Keratinocyte (primary cell): ENCODE data around the gene NRDE2. TPM values are rescaled to one million over a fixed set of nuclear protein-coding genes. Genes with fewer than 3 reads are reported as not detected.

Experiments
- DNase-seq: peaks from one replicate; pipeline ENCODE4 v3.0.0-alpha.2; 2011; ENCODE audit warnings: low read depth, missing footprints, low spot score
- FAIRE-seq: peaks from 2 replicates; lab custom pipeline; 2011; peaks lifted over from hg19 to GRCh38; lab: Jason Lieb, UNC
- H2AFZ ChIP-seq: 2 replicates; pipeline ENCODE4 v1.6.0; 2012; ENCODE audit warnings: low read length, control low read depth, inconsistent platforms; ENCODE audit not compliant: control insufficient read depth
- H3K27ac ChIP-seq: 2 replicates; pipeline ENCODE4 v1.5.1; 2011; ENCODE audit warnings: low read length; ENCODE audit not compliant: control insufficient read depth, insufficient read depth
- H3K27me3 ChIP-seq: 3 replicates; pipeline ENCODE4 v1.6.0; 2011; ENCODE audit warnings: low read length; ENCODE audit not compliant: control insufficient read depth, insufficient read depth; ENCODE audit errors: extremely low read depth
- H3K36me3 ChIP-seq, 2 experiments: 2 replicates in 1 of 2; 3 replicates in 1 of 2; pipeline ENCODE4 v1.5.1; 2011; ENCODE audit warnings: low read length in 2 of 2, mild to moderate bottlenecking in 1 of 2; ENCODE audit not compliant: control insufficient read depth in 2 of 2, insufficient read depth in 2 of 2; ENCODE audit errors: extremely low read depth in 1 of 2
- H3K4me1 ChIP-seq: 3 replicates; pipeline ENCODE4 v1.5.1; 2011; ENCODE audit warnings: low read length; ENCODE audit not compliant: control insufficient read depth, insufficient read depth; ENCODE audit errors: extremely low read depth
- H3K4me2 ChIP-seq: 3 replicates; pipeline ENCODE4 v1.6.0; 2011; ENCODE audit warnings: low read depth, low read length; ENCODE audit not compliant: control insufficient read depth, insufficient read depth; ENCODE audit errors: extremely low read depth
- H3K4me3 ChIP-seq, 3 experiments: fragments of 200-600 bp in 1 of 3; sonication (generic) in 1 of 3; 2 replicates in 2 of 3; 3 replicates in 1 of 3; pipeline ENCODE4 v1.5.1; 2011 to 2016; ENCODE audit warnings: low read length in 3 of 3, mild to moderate bottlenecking in 3 of 3, control low read depth in 2 of 3, inconsistent platforms in 1 of 3, low read depth in 1 of 3, mixed read lengths in 1 of 3, mixed run types in 1 of 3, moderate library complexity in 1 of 3; ENCODE audit not compliant: control insufficient read depth in 2 of 3, insufficient read depth in 2 of 3; ENCODE audit errors: extremely low read depth in 1 of 3
- H3K79me2 ChIP-seq: 2 replicates; pipeline ENCODE4 v1.6.0; 2012; ENCODE audit warnings: low read length; ENCODE audit not compliant: control insufficient read depth, insufficient read depth
- H3K9ac ChIP-seq: 3 replicates; pipeline ENCODE4 v1.6.0; 2011; ENCODE audit warnings: low read length; ENCODE audit not compliant: control insufficient read depth, insufficient read depth; ENCODE audit errors: extremely low read depth
- H3K9me1 ChIP-seq: 3 replicates; pipeline ENCODE4 v1.6.0; 2011; ENCODE audit warnings: low read length; ENCODE audit not compliant: control insufficient read depth, insufficient read depth; ENCODE audit errors: extremely low read depth
- H3K9me3 ChIP-seq: 2 replicates; pipeline ENCODE4 v1.5.1; 2012; ENCODE audit warnings: low read depth, low read length; ENCODE audit not compliant: control insufficient read depth
- H4K20me1 ChIP-seq: 3 replicates; pipeline ENCODE4 v1.6.0; 2011; ENCODE audit warnings: low read length; ENCODE audit not compliant: control insufficient read depth, insufficient read depth; ENCODE audit errors: extremely low read depth
- EZH2 ChIP-seq: IDR thresholded peaks from one replicate; pipeline ENCODE4 v1.6.1; 2012; ENCODE audit warnings: inconsistent platforms, mild to moderate bottlenecking, low read length, moderate library complexity
- dilution Hi-C: fragments of 300-500 bp; cut with MboI; formaldehyde crosslinking; loops from one replicate; pipeline ENCODE4 v1.7.0; 2020; ENCODE audit warnings: low sequenced_read_pairs; ENCODE audit not compliant: extremely low pct_ligation_motif_present
- polyA plus RNA-seq, 5 experiments: library from polyadenylated mRNA; depleted of rRNA in 3 of 5; stranded (reverse) in 3 of 5; stranded (forward) in 1 of 5; unstranded in 1 of 5; fragments of >200 nt; gene quantifications; 1 replicate in 1 of 5; 2 replicates in 3 of 5; 3 replicates in 1 of 5; pipeline versions ENCODE4 v1.2.1 to v1.2.3, GENCODE V29; 2011 to 2012; ENCODE audit warnings: missing spikeins in 2 of 5, low read depth in 1 of 5, low replicate concordance in 1 of 5
- TF ChIP-seq, protein P1 (sequence below), 3 experiments: IDR thresholded peaks in 1 of 3; conservative IDR thresholded peaks in 1 of 3; optimal IDR thresholded peaks in 1 of 3; 2 replicates in 2 of 3; 3 replicates in 1 of 3; pipeline versions ENCODE3 to v1.5.1; 2011; ENCODE audit warnings: low read length in 3 of 3, mild to moderate bottlenecking in 3 of 3, moderate library complexity in 2 of 3, control low read depth in 1 of 3, inconsistent platforms in 1 of 3; ENCODE audit not compliant: insufficient read depth in 2 of 3; ENCODE audit errors: extremely low read depth in 1 of 3

NRDE2 gene
- polyA plus RNA-seq, 1 donor (not counting 4 experiments of a cell fraction or from before 2014, with no cell fraction given), result 9.2 TPM

DNA sequence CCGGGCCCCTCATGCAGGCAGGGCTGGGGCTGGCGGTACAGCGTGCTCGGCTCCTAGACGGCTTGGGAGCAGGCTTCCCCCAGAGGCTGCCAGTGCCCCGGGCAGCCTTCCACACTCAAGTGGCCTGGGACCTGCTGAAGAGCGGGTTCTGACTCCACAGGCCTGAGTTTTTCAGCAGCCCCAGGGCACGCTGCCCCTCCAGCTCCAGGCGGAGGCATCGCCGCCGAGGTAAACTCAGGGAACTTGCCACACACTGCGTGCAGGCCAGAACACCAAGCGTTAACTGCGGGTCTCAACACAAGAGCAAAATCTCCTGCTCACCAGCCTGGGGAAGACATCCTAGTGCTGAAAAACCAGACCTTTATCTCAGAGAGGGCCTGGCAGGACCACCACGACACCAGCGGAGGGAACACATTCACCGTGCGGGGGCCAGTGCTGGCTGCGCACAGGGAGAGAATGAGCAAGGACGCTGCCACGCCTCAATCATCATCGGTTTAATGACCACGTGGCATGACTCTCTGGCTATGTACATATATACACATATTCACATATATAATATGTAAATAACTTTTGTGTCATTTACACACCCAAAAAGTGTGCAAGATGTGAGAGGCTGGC lies 54.1 kb downstream of the NRDE2 start:
- Histone ChIP-seq H3K36me3 (peaks cover 8 to 21% of the 10 kb centered on the region in 2 experiments), H3K9ac (no peak overlapping the region), H3K9me1 (no peaks in the 10 kb centered on the region), H3K9me3 (no peaks in the 10 kb centered on the region), H3K4me3 (no peak overlapping the region), H2AFZ (no peak overlapping the region), H4K20me1 (no peaks in the 10 kb centered on the region), H3K27ac (no peak overlapping the region), H3K4me1 (peaks cover 31% of the 10 kb centered on the region), H3K27me3 (no peaks in the 10 kb centered on the region), H3K4me2 (no peak overlapping the region), H3K79me2 (no peaks in the 10 kb centered on the region)
- no peak for FAIRE-seq
- dilution Hi-C loops, result no loop called here
- TF ChIP-seq, protein P1, sequence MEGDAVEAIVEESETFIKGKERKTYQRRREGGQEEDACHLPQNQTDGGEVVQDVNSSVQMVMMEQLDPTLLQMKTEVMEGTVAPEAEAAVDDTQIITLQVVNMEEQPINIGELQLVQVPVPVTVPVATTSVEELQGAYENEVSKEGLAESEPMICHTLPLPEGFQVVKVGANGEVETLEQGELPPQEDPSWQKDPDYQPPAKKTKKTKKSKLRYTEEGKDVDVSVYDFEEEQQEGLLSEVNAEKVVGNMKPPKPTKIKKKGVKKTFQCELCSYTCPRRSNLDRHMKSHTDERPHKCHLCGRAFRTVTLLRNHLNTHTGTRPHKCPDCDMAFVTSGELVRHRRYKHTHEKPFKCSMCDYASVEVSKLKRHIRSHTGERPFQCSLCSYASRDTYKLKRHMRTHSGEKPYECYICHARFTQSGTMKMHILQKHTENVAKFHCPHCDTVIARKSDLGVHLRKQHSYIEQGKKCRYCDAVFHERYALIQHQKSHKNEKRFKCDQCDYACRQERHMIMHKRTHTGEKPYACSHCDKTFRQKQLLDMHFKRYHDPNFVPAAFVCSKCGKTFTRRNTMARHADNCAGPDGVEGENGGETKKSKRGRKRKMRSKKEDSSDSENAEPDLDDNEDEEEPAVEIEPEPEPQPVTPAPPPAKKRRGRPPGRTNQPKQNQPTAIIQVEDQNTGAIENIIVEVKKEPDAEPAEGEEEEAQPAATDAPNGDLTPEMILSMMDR (optimal IDR thresholded peaks at IDR 0.05 in 1 of 3, IDR thresholded peaks at IDR 0.05 in 1 of 3, conservative IDR thresholded peaks at IDR 0.05 in 1 of 3; ENCODE audit: extremely low read depth in 1 of 3, insufficient read depth in 2 of 3, low read length in 3 of 3), result no peak
- no peak for TF ChIP-seq EZH2
- no peak for DNase-seq

DNA sequence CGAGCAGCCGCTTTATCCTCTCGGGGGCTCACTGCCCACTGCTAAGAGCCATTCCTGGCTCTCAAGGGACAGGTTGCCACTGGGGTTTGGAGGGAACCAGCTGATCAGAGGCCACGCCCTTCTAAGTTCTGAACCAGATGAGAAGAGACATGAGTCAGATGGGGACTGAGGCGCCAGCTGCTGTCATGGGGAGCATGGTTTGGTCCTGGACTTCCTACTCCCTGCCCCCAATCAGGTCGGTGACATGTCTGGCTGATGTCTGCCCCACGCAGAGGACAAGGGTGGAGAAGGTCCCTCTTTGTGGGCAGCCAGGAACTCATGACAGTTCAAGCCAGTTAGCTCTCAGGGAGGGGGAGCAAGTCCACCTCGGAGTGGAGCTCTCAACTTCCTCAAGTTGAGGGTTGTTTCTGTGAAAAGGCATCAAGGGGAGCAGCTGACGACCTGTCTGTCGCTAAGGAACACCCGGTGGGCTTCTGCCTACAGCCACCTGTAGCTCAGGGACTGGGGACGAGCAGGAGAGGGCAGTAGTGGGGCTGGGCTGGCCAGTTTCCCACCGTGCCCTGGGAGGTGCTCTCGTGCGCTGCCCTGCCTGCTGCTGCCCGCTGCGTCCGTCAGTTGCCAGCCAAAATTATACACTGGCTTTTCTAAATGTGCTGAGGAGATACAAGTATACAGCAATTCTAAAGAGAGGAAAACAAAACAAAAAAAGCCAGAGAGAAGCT lies 54.9 kb downstream of the NRDE2 start:
- Histone ChIP-seq H3K27ac (no peak overlapping the region), H3K9ac (no peak overlapping the region), H3K36me3 (peaks cover 11 to 22% of the 10 kb centered on the region in 2 experiments)

More for the DNA sequence above, 54.9 kb downstream of the NRDE2 start:
- H3K4me3 ChIP-seq, result no peak overlapping the region
- no peaks in the 10 kb centered on the region for H4K20me1 ChIP-seq
- no peak for TF ChIP-seq EZH2
- TF ChIP-seq, protein P1 (optimal IDR thresholded peaks at IDR 0.05 in 1 of 3, IDR thresholded peaks at IDR 0.05 in 1 of 3, conservative IDR thresholded peaks at IDR 0.05 in 1 of 3; ENCODE audit: extremely low read depth in 1 of 3, insufficient read depth in 2 of 3, low read length in 3 of 3), result no peak
- H3K4me1 ChIP-seq, result peaks cover 27% of the 10 kb centered on the region
- H3K9me3 ChIP-seq, result no peaks in the 10 kb centered on the region
- no peaks in the 10 kb centered on the region for H3K9me1 ChIP-seq
- FAIRE-seq, result no peak
- no peak overlapping the region for H2AFZ ChIP-seq
- no peaks in the 10 kb centered on the region for H3K27me3 ChIP-seq
- dilution Hi-C loops, result no loop called here
- H3K4me2 ChIP-seq, result no peak overlapping the region
- no peak for DNase-seq
- no peaks in the 10 kb centered on the region for H3K79me2 ChIP-seq
